GM19468 (cell line): Measurements from ENCODE around the gene SFRP4.
"Not testable (repeated sequence)": the region's sequence is repeated elsewhere in the genome, so short reads cannot be mapped to it uniquely, and the experiment has no call there.

Experiments used
- ATAC-seq: cut with Tn5 transposase; IDR thresholded peaks from one replicate; pipeline ENCODE4 v1.9.1; 2021; ENCODE audit warnings: mild to moderate bottlenecking, moderate library complexity, moderate number of reproducible peaks; ENCODE audit not compliant: unreplicated experiment; ENCODE audit errors: extremely low read depth

The SFRP4 gene

GRCh38 chr7:37916673-37917660 lies at the start of gene SFRP4:
TSS of gene SFRP4 (minus strand) at chr7:37916817. CDS start at chr7:37916537, 280 bp downstream.
- no peak for ATAC-seq

- ATAC-seq: no peak
Measured at GRCh38 chr7:37964196-37964595, 47.6 kb upstream of the SFRP4 start.

- no peak for ATAC-seq
Measured at GRCh38 chr7:37961251-37961650, 44.6 kb upstream of the SFRP4 start.

- ATAC-seq: no peak
Measured at GRCh38 chr7:37960483-37960882, 43.9 kb upstream of the SFRP4 start.

GRCh38 chr7:37957221-37957970 lies 40.8 kb upstream of the SFRP4 start:
- ATAC-seq: no peak

GRCh38 chr7:37956791-37957190 lies 40.2 kb upstream of the SFRP4 start:
- ATAC-seq: no peak

- ATAC-seq: not testable (repeated sequence)
Measured at GRCh38 chr7:37954217-37954616, 37.6 kb upstream of the SFRP4 start.

GRCh38 chr7:37952240-37952639 lies 35.6 kb upstream of the SFRP4 start:
- ATAC-seq: no peak

GRCh38 chr7:37947941-37948210 lies 31.3 kb upstream of the SFRP4 start:
- no peak for ATAC-seq

- ATAC-seq: no peak
Measured at GRCh38 chr7:37947138-37947940, 30.7 kb upstream of the SFRP4 start.

- no peak for ATAC-seq
Measured at GRCh38 chr7:37945336-37945735, 28.7 kb upstream of the SFRP4 start.

- no peak for ATAC-seq
Measured at GRCh38 chr7:37944737-37945054, 28.1 kb upstream of the SFRP4 start.

GRCh38 chr7:37943905-37944736 lies 27.5 kb upstream of the SFRP4 start:
- no peak for ATAC-seq

- ATAC-seq: no peak
Measured at GRCh38 chr7:37942934-37943610, 26.5 kb upstream of the SFRP4 start.

- no peak for ATAC-seq
Measured at GRCh38 chr7:37933018-37933566, 16.5 kb upstream of the SFRP4 start.

- no peak for ATAC-seq
Measured at GRCh38 chr7:37932543-37932942, 15.9 kb upstream of the SFRP4 start.

- no peak for ATAC-seq
Measured at GRCh38 chr7:37930226-37930948, 13.8 kb upstream of the SFRP4 start.

- ATAC-seq: no peak
Measured at GRCh38 chr7:37928878-37929277, 12.3 kb upstream of the SFRP4 start.
